ENCODE results near the gene DDX51. TPM values are rescaled to one million over a fixed set of nuclear protein-coding genes. Genes with fewer than 3 reads are reported as not detected.

The DDX51 gene
- total RNA-seq, 1 experiment from 2014 or later = 29.3 TPM

- H3K36me3 ChIP-seq (ENCODE audit: control insufficient read depth, insufficient read depth, low read length) = peaks cover 24% of the 10 kb centered on the region
- no peak overlapping the region for H3K27ac ChIP-seq (ENCODE audit: low read length)
- CTCF ChIA-PET = no interaction called here
- H3K4me1 ChIP-seq (ENCODE audit: control insufficient read depth, insufficient read depth, low read length) = no peaks in the 10 kb centered on the region
- BruUV-seq (replicated peaks) = no TSS peak
- TF ChIP-seq POLR2AphosphoS5 (IDR thresholded peaks at IDR 0.05; ENCODE audit: low read depth, low read length) (no peak), SIN3A (IDR thresholded peaks at IDR 0.05; ENCODE audit: borderline replicate concordance, insufficient read depth, low read depth, low read length) (no peak), CTCF (IDR thresholded peaks at IDR 0.05) (no peak), TCF7L2 (IDR thresholded peaks at IDR 0.05; ENCODE audit: low read depth, low read length) (no peak), REST (IDR thresholded peaks at IDR 0.05; ENCODE audit: insufficient read depth in 1 of 2, low read depth in 2 of 2, low read length in 1 of 2) (no peak)
- no peaks in the 10 kb centered on the region for H3K27me3 ChIP-seq (ENCODE audit: control insufficient read depth, insufficient read depth, low read length)
- in situ Hi-C loops (cut with HindIII; ENCODE audit: low pct_unique_long_range_greater_than_20kb, low sequenced_read_pairs) = no loop called here
- ATAC-seq = no peak
- POLR2A ChIA-PET = no interaction called here
- intact Hi-C loops (cut with micrococcal nuclease; ENCODE audit: unreplicated experiment) = no loop called here
- DNase-seq (ENCODE audit: low read depth, low spot score) = no peak
- H3K4me3 ChIP-seq (ENCODE audit: low read depth in 2 of 2, low read length in 2 of 2) = no peak overlapping the region
- no peaks in the 10 kb centered on the region for H3K9me3 ChIP-seq (ENCODE audit: control insufficient read depth, insufficient read depth, low read depth, low read length)
These were observed 18.4 kb downstream of the DDX51 start for GRCh38 chr12:132125736-132126135.

- ATAC-seq (no peak), DNase-seq (ENCODE audit: low read depth, low spot score) (no peak)
- Histone ChIP-seq H3K27ac (ENCODE audit: low read length) (no peak overlapping the region), H3K9me3 (ENCODE audit: control insufficient read depth, insufficient read depth, low read depth, low read length) (no peaks in the 10 kb centered on the region), H3K27me3 (ENCODE audit: control insufficient read depth, insufficient read depth, low read length) (no peaks in the 10 kb centered on the region), H3K4me1 (ENCODE audit: control insufficient read depth, insufficient read depth, low read length) (no peaks in the 10 kb centered on the region), H3K4me3 (ENCODE audit: low read depth in 2 of 2, low read length in 2 of 2) (no peak overlapping the region), H3K36me3 (ENCODE audit: control insufficient read depth, insufficient read depth, low read length) (peaks cover 24% of the 10 kb centered on the region)
- no TSS peak for BruUV-seq (replicated peaks)
- ChIA-PET POLR2A (no interaction called here), CTCF (no interaction called here)
- in situ Hi-C loops (cut with HindIII; ENCODE audit: low pct_unique_long_range_greater_than_20kb, low sequenced_read_pairs) = no loop called here
- TF ChIP-seq CTCF (IDR thresholded peaks at IDR 0.05) (no peak), TCF7L2 (IDR thresholded peaks at IDR 0.05; ENCODE audit: low read depth, low read length) (no peak), SIN3A (IDR thresholded peaks at IDR 0.05; ENCODE audit: borderline replicate concordance, insufficient read depth, low read depth, low read length) (no peak), POLR2AphosphoS5 (IDR thresholded peaks at IDR 0.05; ENCODE audit: low read depth, low read length) (no peak), REST (IDR thresholded peaks at IDR 0.05; ENCODE audit: insufficient read depth in 1 of 2, low read depth in 2 of 2, low read length in 1 of 2) (no peak)
- intact Hi-C loops (cut with micrococcal nuclease; ENCODE audit: unreplicated experiment) = no loop called here
These were observed 19.2 kb downstream of the DDX51 start for GRCh38 chr12:132124766-132125425.

Data from Panc1 (cell line).